Measurements from ENCODE around the gene SHISA4.

DNA sequence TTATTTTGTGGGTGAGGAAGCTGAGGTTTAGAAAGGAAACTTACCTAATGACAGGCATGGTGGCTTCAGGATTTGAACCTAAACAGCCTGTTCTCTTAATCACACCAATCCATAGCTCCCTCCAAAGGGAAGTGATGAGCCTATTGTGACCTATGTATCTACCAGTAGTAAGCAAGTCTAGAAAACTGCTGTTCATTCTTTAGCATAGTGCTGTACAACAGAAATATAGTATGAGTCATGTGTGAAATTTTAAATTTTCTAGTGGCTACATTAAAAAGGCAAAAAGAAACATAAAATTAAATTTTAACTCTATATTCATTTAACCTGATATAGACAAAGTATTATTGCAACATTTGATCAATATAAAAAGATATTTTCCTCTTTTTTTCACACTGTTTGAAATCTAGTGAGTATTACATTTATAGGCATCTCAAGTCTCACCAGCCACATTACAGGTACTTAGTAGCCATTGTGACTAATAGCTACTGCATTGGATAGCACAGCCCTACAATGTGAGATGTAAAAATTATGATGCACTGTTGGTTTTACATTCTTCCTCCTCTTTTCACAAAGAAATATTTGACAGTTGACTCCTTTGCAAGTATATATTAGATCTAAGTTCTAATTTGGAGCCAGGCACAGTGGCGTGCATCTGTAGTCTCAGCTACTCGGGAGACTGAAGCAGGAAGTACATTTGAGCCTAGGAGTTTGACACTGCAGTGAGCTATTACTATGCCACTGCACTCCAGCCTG, 43.2 kb upstream of the SHISA4 start:
- TF ChIP-seq EZH2phosphoT487 (IDR thresholded peaks at IDR 0.05; ENCODE audit: insufficient read depth, low read depth) (no peak), EZH2 (IDR thresholded peaks at IDR 0.05; ENCODE audit: insufficient read depth, poor library complexity, severe bottlenecking) (no peak)
